Gastrocnemius medialis (tissue), 4 donors: ENCODE results near the gene LIFR. TPM values are rescaled to one million over a fixed set of nuclear protein-coding genes. Genes with fewer than 3 reads are reported as not detected.

ENCODE experiments used
- ATAC-seq, 2 donors: fragments of 150-250 bp; one replicate each; pipeline ENCODE4 v1.9.1; 2016
- DNase-seq, 2 donors: peaks; one replicate each; pipeline ENCODE4 v3.0.0-alpha.2; 2019
- H3K27ac ChIP-seq, 4 donors: fragments of 200-600 bp; sonication (generic); 1 replicate in 1 of 4; 2 replicates in 3 of 4; pipeline ENCODE4 v1.5.1; 2016 to 2018; ENCODE audit warnings: mild to moderate bottlenecking in 2 of 4, moderate library complexity in 1 of 4
- H3K27me3 ChIP-seq, 3 donors: fragments of 200-600 bp; sonication (generic) in 2 of 3; 1 replicate in 1 of 3; 2 replicates in 2 of 3; pipeline versions ENCODE4 v1.5.1 to v1.6.0; 2016 to 2019; ENCODE audit warnings: mild to moderate bottlenecking in 1 of 3, moderate library complexity in 1 of 3
- H3K36me3 ChIP-seq, 2 donors: fragments of 200-600 bp; sonication (generic) in 1 of 2; one replicate each; pipeline ENCODE4 v1.5.1; 2017 to 2018
- H3K4me1 ChIP-seq, 2 donors: fragments of 200-600 bp; sonication (generic) in 1 of 2; one replicate each; pipeline ENCODE4 v1.5.1; 2016 to 2017; ENCODE audit warnings: mild to moderate bottlenecking in 2 of 2
- H3K4me3 ChIP-seq, 4 donors: fragments of 200-600 bp; sonication (generic) in 3 of 4; 1 replicate in 1 of 4; 2 replicates in 3 of 4; pipeline ENCODE4 v1.5.1; 2016 to 2019; ENCODE audit warnings: mild to moderate bottlenecking in 2 of 4
- H3K9me3 ChIP-seq, 3 donors: fragments of 200-600 bp; sonication (generic) in 2 of 3; 1 replicate in 1 of 3; 2 replicates in 2 of 3; pipeline ENCODE4 v1.5.1; 2016 to 2019
- POLR2A ChIP-seq, 2 donors: fragments of 450-650 bp; IDR thresholded peaks; one replicate each; pipeline ENCODE4 v1.6.1; 2017; ENCODE audit warnings: antibody characterized with exemption in 2 of 2, mild to moderate bottlenecking in 2 of 2, moderate library complexity in 2 of 2
- in situ Hi-C, 4 donors: fragments of 200-750 bp; cut with MboI; loops; one replicate each; pipeline versions ENCODE4 v1.15.0 to v1.8.0; 2017; ENCODE audit warnings: low sequenced_read_pairs in 4 of 4
- intact Hi-C: fragments of 100-400 bp; cut with DNase I; formaldehyde crosslinking; loops from one replicate; pipeline ENCODE4 v1.15.1; 2023; ENCODE audit warnings: low total_unique reads
- total RNA-seq, 4 donors: library from RNA; depleted of rRNA; stranded (reverse); fragments of >200 nt; gene quantifications; one replicate each; pipeline versions ENCODE4 v1.1.0 to v1.2.3, GENCODE V29; 2016
- TF ChIP-seq, protein P1 (sequence below), 5 experiments: fragments of 450-650 bp in 3 of 5; fragments of 200-600 bp in 2 of 5; sonication (generic) in 2 of 5; IDR thresholded peaks in 4 of 5; conservative IDR thresholded peaks in 1 of 5; 1 replicate in 4 of 5; 2 replicates in 1 of 5; pipeline ENCODE4 v1.5.1; 2016 to 2019; ENCODE audit warnings: antibody characterized with exemption in 5 of 5, mild to moderate bottlenecking in 3 of 5, moderate library complexity in 3 of 5

LIFR gene
- total RNA-seq, 4 donors from 2014 or later, result 80.0 to 233 (median 89.5) TPM

DNA sequence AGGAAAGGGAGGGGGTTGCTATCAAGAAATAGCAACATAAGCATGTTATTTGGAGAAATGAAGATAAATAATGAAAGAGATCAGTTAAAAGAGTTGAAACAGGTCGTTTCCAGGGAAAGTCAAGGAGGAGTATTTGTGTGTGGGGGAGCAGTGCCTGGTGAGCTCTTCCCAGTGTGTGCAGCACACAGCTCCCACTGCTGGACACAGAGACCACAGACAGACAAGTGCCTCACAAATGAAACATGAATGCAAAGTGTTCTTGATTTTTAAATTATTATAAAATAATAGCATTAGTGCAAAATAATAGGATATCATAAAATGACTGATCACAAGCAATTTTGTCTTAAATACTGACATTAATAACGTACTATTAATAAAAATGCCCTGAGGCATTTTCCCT, 40.8 kb downstream of the LIFR start:
- DNase-seq (no peak), ATAC-seq (no peak)
- no peaks in the 10 kb centered on the region for H3K4me1 ChIP-seq
- no peaks in the 10 kb centered on the region for H3K27me3 ChIP-seq
- no peak overlapping the region for H3K27ac ChIP-seq
- H3K4me3 ChIP-seq, result no peak overlapping the region
- intact Hi-C loops, result no loop called here
- in situ Hi-C loops, result no loop called here
- TF ChIP-seq, protein P1, sequence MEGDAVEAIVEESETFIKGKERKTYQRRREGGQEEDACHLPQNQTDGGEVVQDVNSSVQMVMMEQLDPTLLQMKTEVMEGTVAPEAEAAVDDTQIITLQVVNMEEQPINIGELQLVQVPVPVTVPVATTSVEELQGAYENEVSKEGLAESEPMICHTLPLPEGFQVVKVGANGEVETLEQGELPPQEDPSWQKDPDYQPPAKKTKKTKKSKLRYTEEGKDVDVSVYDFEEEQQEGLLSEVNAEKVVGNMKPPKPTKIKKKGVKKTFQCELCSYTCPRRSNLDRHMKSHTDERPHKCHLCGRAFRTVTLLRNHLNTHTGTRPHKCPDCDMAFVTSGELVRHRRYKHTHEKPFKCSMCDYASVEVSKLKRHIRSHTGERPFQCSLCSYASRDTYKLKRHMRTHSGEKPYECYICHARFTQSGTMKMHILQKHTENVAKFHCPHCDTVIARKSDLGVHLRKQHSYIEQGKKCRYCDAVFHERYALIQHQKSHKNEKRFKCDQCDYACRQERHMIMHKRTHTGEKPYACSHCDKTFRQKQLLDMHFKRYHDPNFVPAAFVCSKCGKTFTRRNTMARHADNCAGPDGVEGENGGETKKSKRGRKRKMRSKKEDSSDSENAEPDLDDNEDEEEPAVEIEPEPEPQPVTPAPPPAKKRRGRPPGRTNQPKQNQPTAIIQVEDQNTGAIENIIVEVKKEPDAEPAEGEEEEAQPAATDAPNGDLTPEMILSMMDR (IDR thresholded peaks at IDR 0.05 in 4 of 5, conservative IDR thresholded peaks at IDR 0.05 in 1 of 5), result peak in 2 of 5 experiments; percentile 23 to 24
- no peak for TF ChIP-seq POLR2A (IDR thresholded peaks at IDR 0.05)
- H3K9me3 ChIP-seq, result no peaks in the 10 kb centered on the region
- peaks cover 0 to 42% of the 10 kb centered on the region in 2 donors for H3K36me3 ChIP-seq

DNA sequence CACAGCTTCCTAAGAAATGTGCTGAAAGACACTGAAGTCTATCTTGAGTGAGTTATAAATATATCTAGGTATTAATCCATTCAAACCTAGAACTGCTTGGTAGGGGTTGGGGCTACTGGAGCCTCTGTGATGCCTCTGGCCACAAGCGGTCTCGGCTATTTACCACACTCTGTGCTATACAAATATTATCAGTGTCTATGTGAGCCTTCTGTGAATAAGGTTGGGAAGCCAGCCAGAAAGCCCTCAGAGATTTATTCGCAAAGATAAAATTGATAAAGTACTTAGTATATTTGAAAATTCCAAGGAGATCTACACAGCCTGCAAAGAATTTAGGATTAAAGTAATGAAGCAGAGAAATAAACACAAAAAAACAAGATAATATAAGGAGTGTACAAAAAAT, 41.4 kb downstream of the LIFR start:
- no peak overlapping the region for H3K4me3 ChIP-seq
- no peaks in the 10 kb centered on the region for H3K27me3 ChIP-seq
- DNase-seq (no peak), ATAC-seq (no peak)
- H3K36me3 ChIP-seq, result peaks cover 0 to 42% of the 10 kb centered on the region in 2 donors
- H3K27ac ChIP-seq, result no peak overlapping the region
- in situ Hi-C loops, result no loop called here
- no peak for TF ChIP-seq POLR2A (IDR thresholded peaks at IDR 0.05)
- TF ChIP-seq, protein P1 (IDR thresholded peaks at IDR 0.05 in 4 of 5, conservative IDR thresholded peaks at IDR 0.05 in 1 of 5), result no peak
- no peaks in the 10 kb centered on the region for H3K4me1 ChIP-seq
- no peaks in the 10 kb centered on the region for H3K9me3 ChIP-seq
- intact Hi-C loops, result no loop called here

DNA sequence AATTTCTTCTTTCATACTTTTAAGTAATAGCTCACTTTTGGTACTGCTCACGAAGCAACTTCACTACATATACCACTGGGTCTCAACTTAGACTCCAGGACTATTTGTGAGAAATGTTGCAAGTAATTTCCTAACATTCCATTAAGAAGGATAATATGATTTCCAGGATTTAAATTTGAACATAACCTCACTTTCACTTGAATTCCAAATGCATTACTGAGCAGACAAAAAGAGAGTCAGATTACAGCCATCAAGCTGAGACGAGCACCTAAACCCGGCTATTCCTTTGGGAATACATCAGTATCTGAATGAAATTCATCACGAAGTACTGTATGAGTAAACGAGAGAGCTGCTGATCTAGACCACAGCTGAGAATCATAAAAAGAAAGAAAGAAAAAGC, 47.3 kb downstream of the LIFR start:
- in situ Hi-C loops, result no loop called here
- no peak overlapping the region for H3K27ac ChIP-seq
- ATAC-seq (no peak), DNase-seq (no peak)
- TF ChIP-seq POLR2A (IDR thresholded peaks at IDR 0.05), result no peak
- TF ChIP-seq, protein P1 (IDR thresholded peaks at IDR 0.05 in 4 of 5, conservative IDR thresholded peaks at IDR 0.05 in 1 of 5), result no peak
- H3K4me1 ChIP-seq, result no peaks in the 10 kb centered on the region
- H3K4me3 ChIP-seq, result no peak overlapping the region
- no peaks in the 10 kb centered on the region for H3K9me3 ChIP-seq
- peaks cover 0 to 49% of the 10 kb centered on the region in 2 donors for H3K36me3 ChIP-seq
- H3K27me3 ChIP-seq, result no peaks in the 10 kb centered on the region
- intact Hi-C loops, result no loop called here

DNA sequence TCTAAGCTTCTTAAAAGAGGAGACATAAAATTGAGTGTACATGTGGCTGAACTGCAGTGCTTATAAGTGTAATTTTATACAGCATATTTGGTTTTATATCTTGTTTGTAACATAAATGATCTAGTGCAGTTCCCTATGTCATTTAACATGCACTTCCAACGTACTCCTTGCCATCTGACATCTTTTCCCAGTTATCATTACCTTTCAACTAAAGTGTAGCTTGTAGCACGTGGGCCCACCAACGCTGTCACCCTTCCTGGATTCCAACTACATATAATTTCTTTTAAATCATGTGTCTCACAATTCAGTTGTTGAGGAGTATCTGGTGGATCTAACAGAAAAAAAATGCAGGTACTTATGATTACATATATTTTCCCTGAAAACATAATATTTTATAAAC, 50.1 kb downstream of the LIFR start:
- Histone ChIP-seq H3K4me3 (no peak overlapping the region), H3K27me3 (no peaks in the 10 kb centered on the region), H3K9me3 (no peaks in the 10 kb centered on the region), H3K27ac (no peak overlapping the region), H3K4me1 (no peaks in the 10 kb centered on the region), H3K36me3 (peaks cover 0 to 49% of the 10 kb centered on the region in 2 donors)
- DNase-seq (no peak), ATAC-seq (no peak)
- TF ChIP-seq POLR2A (IDR thresholded peaks at IDR 0.05), result no peak
- TF ChIP-seq, protein P1 (IDR thresholded peaks at IDR 0.05 in 4 of 5, conservative IDR thresholded peaks at IDR 0.05 in 1 of 5), result no peak
- in situ Hi-C loops (no loop called here), intact Hi-C loops (no loop called here)

DNA sequence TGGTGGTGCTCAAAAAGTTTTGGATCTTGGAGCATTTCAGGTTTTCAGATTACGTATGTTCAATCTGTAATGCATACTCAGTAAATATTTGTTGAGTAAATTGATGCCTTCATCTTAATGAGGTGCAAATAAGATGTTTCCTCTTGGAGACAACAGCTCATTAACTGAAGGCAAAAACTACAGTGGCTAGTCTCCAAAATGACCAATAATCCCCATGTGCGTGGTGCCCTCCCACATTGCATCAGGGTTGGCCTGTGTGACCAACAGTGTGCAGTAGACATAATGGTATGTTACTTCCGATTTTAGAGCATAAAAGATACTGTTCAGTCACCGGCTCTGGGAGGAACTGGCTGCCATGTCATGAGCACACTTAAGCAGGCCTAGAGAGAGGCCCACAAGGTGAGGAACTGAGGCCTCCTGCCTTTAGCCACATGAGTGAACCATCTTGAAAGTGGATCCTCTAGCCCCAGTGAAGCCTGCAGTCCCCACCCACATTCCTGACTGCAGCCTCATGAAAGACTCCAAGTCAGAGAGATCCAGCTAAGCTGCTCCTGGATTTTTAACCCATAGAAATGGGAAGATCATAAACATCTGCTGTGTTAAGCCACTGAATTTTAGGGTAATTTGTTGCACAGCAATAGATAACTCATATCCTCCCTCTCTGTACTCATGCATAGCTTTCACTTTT, 55.7 kb downstream of the LIFR start:
- ATAC-seq (no peak), DNase-seq (no peak)
- no peak overlapping the region for H3K4me3 ChIP-seq
- TF ChIP-seq POLR2A (IDR thresholded peaks at IDR 0.05), result no peak
- TF ChIP-seq, protein P1 (IDR thresholded peaks at IDR 0.05 in 4 of 5, conservative IDR thresholded peaks at IDR 0.05 in 1 of 5), result no peak
- H3K27ac ChIP-seq, result no peak overlapping the region
- in situ Hi-C loops, result no loop called here
- no peaks in the 10 kb centered on the region for H3K9me3 ChIP-seq
- H3K27me3 ChIP-seq, result no peaks in the 10 kb centered on the region
- no peaks in the 10 kb centered on the region for H3K4me1 ChIP-seq
- intact Hi-C loops, result no loop called here
- H3K36me3 ChIP-seq, result peaks cover 0 to 54% of the 10 kb centered on the region in 2 donors
